ENCODE results near the gene TP53INP2.
"Not testable (repeated sequence)": the region's sequence is repeated elsewhere in the genome, so short reads cannot be mapped to it uniquely, and the experiment has no call there.

Gene TP53INP2

GRCh38 chr20:34706302-34706875 is 2.2 kb downstream of the TP53INP2 start:
- DNase-seq, result no peak

- DNase-seq, result no peak
Measured at GRCh38 chr20:34706912-34707784, 3.0 kb downstream of the TP53INP2 start.

GRCh38 chr20:34708621-34709043 is 4.5 kb downstream of the TP53INP2 start:
- peak; percentile 56 for DNase-seq

- peak; percentile 71 for DNase-seq
Measured at GRCh38 chr20:34709044-34709830, 5.1 kb downstream of the TP53INP2 start.

- DNase-seq, result no peak
Measured at GRCh38 chr20:34709831-34710567, 5.9 kb downstream of the TP53INP2 start.

GRCh38 chr20:34710568-34710839 is 6.4 kb downstream of the TP53INP2 start:
- DNase-seq, result no peak

GRCh38 chr20:34710861-34711574 is 6.9 kb downstream of the TP53INP2 start:
- no peak for DNase-seq

- DNase-seq, result no peak
Measured at GRCh38 chr20:34711813-34712430, 7.8 kb downstream of the TP53INP2 start.

- DNase-seq, result no peak
Measured at GRCh38 chr20:34712525-34713192, 8.5 kb downstream of the TP53INP2 start.

GRCh38 chr20:34713194-34713943 is 9.2 kb downstream of the TP53INP2 start:
- no peak for DNase-seq

GRCh38 chr20:34713944-34714515 is 9.9 kb downstream of the TP53INP2 start:
- not testable (repeated sequence) for DNase-seq

GRCh38 chr20:34715384-34715783 is 11.2 kb downstream of the TP53INP2 start:
- DNase-seq, result no peak

- DNase-seq, result no peak
Measured at GRCh38 chr20:34716921-34717229, 12.7 kb downstream of the TP53INP2 start.

GRCh38 chr20:34717230-34718095 is 13.3 kb downstream of the TP53INP2 start:
- no peak for DNase-seq

- DNase-seq, result not testable (repeated sequence)
Measured at GRCh38 chr20:34719242-34720017, 15.3 kb downstream of the TP53INP2 start.

GRCh38 chr20:34720266-34720665 is 16.1 kb downstream of the TP53INP2 start:
- no peak for DNase-seq

GRCh38 chr20:34722560-34722959 is 18.4 kb downstream of the TP53INP2 start:
- not testable (repeated sequence) for DNase-seq

GRCh38 chr20:34724172-34724571 is 20.0 kb downstream of the TP53INP2 start:
- DNase-seq, result no peak

- DNase-seq, result no peak
Measured at GRCh38 chr20:34729416-34729815, 25.3 kb downstream of the TP53INP2 start.
